Panc1 (cell line): Measurements from ENCODE around the gene HTT.

Experiments
- POLR2AphosphoS5 ChIP-seq: IDR thresholded peaks from 2 replicates; pipeline ENCODE4 v1.6.1; 2012; ENCODE audit warnings: mild to moderate bottlenecking, low read depth, low read length, moderate library complexity
- SIN3A ChIP-seq: IDR thresholded peaks from 2 replicates; pipeline ENCODE4 v1.6.1; 2012; ENCODE audit warnings: low read depth, mild to moderate bottlenecking, low read length, moderate library complexity, borderline replicate concordance; ENCODE audit not compliant: insufficient read depth
- TCF7L2 ChIP-seq: IDR thresholded peaks from 2 replicates; pipeline ENCODE4 v1.6.1; 2011; ENCODE audit warnings: mild to moderate bottlenecking, low read depth, low read length, inconsistent platforms
- TF ChIP-seq, protein P1 (sequence below): fragments of 450-650 bp; IDR thresholded peaks from 2 replicates; pipeline ENCODE4 v1.5.1; 2017; ENCODE audit warnings: mild to moderate bottlenecking
- TF ChIP-seq, protein P2 (sequence below), 2 experiments: IDR thresholded peaks; 2 replicates each; pipeline ENCODE4 v1.6.1; 2011 to 2012; ENCODE audit warnings: low read depth in 2 of 2, control low read depth in 1 of 2, low read length in 1 of 2, mild to moderate bottlenecking in 1 of 2, moderate library complexity in 1 of 2; ENCODE audit not compliant: insufficient read depth in 1 of 2

- TF ChIP-seq, protein P1, sequence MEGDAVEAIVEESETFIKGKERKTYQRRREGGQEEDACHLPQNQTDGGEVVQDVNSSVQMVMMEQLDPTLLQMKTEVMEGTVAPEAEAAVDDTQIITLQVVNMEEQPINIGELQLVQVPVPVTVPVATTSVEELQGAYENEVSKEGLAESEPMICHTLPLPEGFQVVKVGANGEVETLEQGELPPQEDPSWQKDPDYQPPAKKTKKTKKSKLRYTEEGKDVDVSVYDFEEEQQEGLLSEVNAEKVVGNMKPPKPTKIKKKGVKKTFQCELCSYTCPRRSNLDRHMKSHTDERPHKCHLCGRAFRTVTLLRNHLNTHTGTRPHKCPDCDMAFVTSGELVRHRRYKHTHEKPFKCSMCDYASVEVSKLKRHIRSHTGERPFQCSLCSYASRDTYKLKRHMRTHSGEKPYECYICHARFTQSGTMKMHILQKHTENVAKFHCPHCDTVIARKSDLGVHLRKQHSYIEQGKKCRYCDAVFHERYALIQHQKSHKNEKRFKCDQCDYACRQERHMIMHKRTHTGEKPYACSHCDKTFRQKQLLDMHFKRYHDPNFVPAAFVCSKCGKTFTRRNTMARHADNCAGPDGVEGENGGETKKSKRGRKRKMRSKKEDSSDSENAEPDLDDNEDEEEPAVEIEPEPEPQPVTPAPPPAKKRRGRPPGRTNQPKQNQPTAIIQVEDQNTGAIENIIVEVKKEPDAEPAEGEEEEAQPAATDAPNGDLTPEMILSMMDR, result no peak
- TF ChIP-seq TCF7L2, result no peak
- TF ChIP-seq POLR2AphosphoS5, result no peak
- TF ChIP-seq, protein P2, sequence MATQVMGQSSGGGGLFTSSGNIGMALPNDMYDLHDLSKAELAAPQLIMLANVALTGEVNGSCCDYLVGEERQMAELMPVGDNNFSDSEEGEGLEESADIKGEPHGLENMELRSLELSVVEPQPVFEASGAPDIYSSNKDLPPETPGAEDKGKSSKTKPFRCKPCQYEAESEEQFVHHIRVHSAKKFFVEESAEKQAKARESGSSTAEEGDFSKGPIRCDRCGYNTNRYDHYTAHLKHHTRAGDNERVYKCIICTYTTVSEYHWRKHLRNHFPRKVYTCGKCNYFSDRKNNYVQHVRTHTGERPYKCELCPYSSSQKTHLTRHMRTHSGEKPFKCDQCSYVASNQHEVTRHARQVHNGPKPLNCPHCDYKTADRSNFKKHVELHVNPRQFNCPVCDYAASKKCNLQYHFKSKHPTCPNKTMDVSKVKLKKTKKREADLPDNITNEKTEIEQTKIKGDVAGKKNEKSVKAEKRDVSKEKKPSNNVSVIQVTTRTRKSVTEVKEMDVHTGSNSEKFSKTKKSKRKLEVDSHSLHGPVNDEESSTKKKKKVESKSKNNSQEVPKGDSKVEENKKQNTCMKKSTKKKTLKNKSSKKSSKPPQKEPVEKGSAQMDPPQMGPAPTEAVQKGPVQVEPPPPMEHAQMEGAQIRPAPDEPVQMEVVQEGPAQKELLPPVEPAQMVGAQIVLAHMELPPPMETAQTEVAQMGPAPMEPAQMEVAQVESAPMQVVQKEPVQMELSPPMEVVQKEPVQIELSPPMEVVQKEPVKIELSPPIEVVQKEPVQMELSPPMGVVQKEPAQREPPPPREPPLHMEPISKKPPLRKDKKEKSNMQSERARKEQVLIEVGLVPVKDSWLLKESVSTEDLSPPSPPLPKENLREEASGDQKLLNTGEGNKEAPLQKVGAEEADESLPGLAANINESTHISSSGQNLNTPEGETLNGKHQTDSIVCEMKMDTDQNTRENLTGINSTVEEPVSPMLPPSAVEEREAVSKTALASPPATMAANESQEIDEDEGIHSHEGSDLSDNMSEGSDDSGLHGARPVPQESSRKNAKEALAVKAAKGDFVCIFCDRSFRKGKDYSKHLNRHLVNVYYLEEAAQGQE (IDR thresholded peaks at IDR 0.05; ENCODE audit: insufficient read depth in 1 of 2, low read depth in 2 of 2, low read length in 1 of 2), result no peak
- no peak for TF ChIP-seq SIN3A
These were observed 212.9 kb downstream of the HTT start for GRCh38 chr4:3287271-3287971.
